Fibroblast of skin of back (primary cell): Measurements from ENCODE around the gene FBXO41.
A peak's percentile ranks its signal among the peaks of the same experiment; 100 is the strongest.

Source experiments
- DNase-seq: peaks from one replicate; pipeline ENCODE4 v3.0.0-alpha.2; 2013

The FBXO41 gene

GRCh38 chr2:73244580-73244979 is 39.7 kb downstream of the FBXO41 start:
- no peak for DNase-seq

- no peak for DNase-seq
Observed at GRCh38 chr2:73243884-73244570, 40.3 kb downstream of the FBXO41 start.

- peak; percentile 10 for DNase-seq
Observed at GRCh38 chr2:73239776-73240175, 44.5 kb downstream of the FBXO41 start.

GRCh38 chr2:73238976-73239375 is 45.3 kb downstream of the FBXO41 start:
- no peak for DNase-seq

GRCh38 chr2:73238149-73238548 is 46.1 kb downstream of the FBXO41 start:
- DNase-seq: no peak

GRCh38 chr2:73237168-73237567 is 47.1 kb downstream of the FBXO41 start:
- no peak for DNase-seq

- no peak for DNase-seq
Observed at GRCh38 chr2:73235315-73236028, 48.8 kb downstream of the FBXO41 start.

- peak; percentile 93 for DNase-seq
Observed at GRCh38 chr2:73233932-73234832, 50.1 kb downstream of the FBXO41 start, which contains the start of gene CCT7. Gene CCT7 (plus strand): TSS chr2:73234308. CDS start chr2:73234379, 71 bp downstream.

GRCh38 chr2:73233154-73233931 is 50.9 kb downstream of the FBXO41 start, which contains the start of gene PRADC1:
Gene PRADC1 (minus strand): TSS chr2:73233239. CDS start chr2:73233160, 79 bp downstream.
- DNase-seq: peak; percentile 100

GRCh38 chr2:73232403-73233153 is 51.7 kb downstream of the FBXO41 start:
- no peak for DNase-seq

GRCh38 chr2:73228631-73229030 is 55.6 kb downstream of the FBXO41 start:
- no peak for DNase-seq

- no peak for DNase-seq
Observed at GRCh38 chr2:73227086-73227485, 57.2 kb downstream of the FBXO41 start.

- no peak for DNase-seq
Observed at GRCh38 chr2:73225513-73226360, 58.5 kb downstream of the FBXO41 start.

- DNase-seq: no peak
Observed at GRCh38 chr2:73223821-73224220, 60.5 kb downstream of the FBXO41 start.

GRCh38 chr2:73218298-73218697 is 66.0 kb downstream of the FBXO41 start:
- DNase-seq: peak; percentile 25

- DNase-seq: no peak
Observed at GRCh38 chr2:73217826-73218225, 66.5 kb downstream of the FBXO41 start.

- DNase-seq: no peak
Observed at GRCh38 chr2:73217160-73217559, 67.1 kb downstream of the FBXO41 start.

- no peak for DNase-seq
Observed at GRCh38 chr2:73215254-73215653, 69.0 kb downstream of the FBXO41 start.

- peak; percentile 75 for DNase-seq
Observed at GRCh38 chr2:73214120-73215035, 69.9 kb downstream of the FBXO41 start, which contains the start of gene SMYD5. Gene SMYD5 (plus strand): TSS chr2:73214245. CDS start chr2:73214267, 22 bp downstream.
